ENCODE measurements around the gene DCAF17. TPM values are rescaled to one million over a fixed set of nuclear protein-coding genes. Genes with fewer than 3 reads are reported as not detected.
"Not testable (repeated sequence)": the region's sequence is repeated elsewhere in the genome, so short reads cannot be mapped to it uniquely, and the experiment has no call there.

The DCAF17 gene
- total RNA-seq, 2 experiments from 2014 or later = 13.0 to 14.3 TPM

DNA sequence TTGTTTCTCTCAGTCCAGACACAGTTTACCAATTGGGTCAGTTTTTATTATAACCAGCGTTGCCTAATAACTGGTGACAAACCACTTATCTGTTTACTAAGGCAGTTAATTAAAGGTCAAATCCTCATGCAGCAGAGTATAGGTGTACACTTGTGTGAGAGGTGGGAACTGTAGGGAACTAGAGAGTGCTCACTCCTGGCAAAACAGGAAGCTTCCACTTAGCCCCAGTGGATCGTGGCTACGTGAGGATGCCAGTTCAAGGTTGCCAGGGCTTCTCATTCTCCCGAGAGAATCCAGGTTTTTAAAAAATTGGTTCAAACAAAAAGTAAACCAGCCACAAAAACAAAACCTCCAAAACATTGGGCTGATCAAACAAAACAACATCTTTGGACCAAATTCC, 96.4 kb downstream of the DCAF17 start:
- no peaks in the 10 kb centered on the region for H3K36me3 Mint-ChIP-seq (ENCODE audit: low read depth)
- no peak for ATAC-seq (ENCODE audit: poor library complexity)
- H3K4me1 Mint-ChIP-seq (ENCODE audit: low read depth) = no peaks in the 10 kb centered on the region
- TF ChIP-seq, protein P1, sequence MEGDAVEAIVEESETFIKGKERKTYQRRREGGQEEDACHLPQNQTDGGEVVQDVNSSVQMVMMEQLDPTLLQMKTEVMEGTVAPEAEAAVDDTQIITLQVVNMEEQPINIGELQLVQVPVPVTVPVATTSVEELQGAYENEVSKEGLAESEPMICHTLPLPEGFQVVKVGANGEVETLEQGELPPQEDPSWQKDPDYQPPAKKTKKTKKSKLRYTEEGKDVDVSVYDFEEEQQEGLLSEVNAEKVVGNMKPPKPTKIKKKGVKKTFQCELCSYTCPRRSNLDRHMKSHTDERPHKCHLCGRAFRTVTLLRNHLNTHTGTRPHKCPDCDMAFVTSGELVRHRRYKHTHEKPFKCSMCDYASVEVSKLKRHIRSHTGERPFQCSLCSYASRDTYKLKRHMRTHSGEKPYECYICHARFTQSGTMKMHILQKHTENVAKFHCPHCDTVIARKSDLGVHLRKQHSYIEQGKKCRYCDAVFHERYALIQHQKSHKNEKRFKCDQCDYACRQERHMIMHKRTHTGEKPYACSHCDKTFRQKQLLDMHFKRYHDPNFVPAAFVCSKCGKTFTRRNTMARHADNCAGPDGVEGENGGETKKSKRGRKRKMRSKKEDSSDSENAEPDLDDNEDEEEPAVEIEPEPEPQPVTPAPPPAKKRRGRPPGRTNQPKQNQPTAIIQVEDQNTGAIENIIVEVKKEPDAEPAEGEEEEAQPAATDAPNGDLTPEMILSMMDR (IDR thresholded peaks at IDR 0.05) = no peak
- no peak overlapping the region for H3K4me3 Mint-ChIP-seq
- peaks cover 2% of the 10 kb centered on the region for H3K9me3 Mint-ChIP-seq
- Histone ChIP-seq H3K27me3 (ENCODE audit: control insufficient read depth in 1 of 2, insufficient read depth in 2 of 2, low read length in 2 of 2) (peaks cover 0 to 6% of the 10 kb centered on the region in 2 experiments), H3K4me1 (ENCODE audit: insufficient read depth, low read length) (no peaks in the 10 kb centered on the region), H3K27ac (ENCODE audit: low read depth in 1 of 2, low read length in 2 of 2) (no peak overlapping the region), H3K36me3 (ENCODE audit: insufficient read depth, low read length) (no peaks in the 10 kb centered on the region), H3K9me3 (ENCODE audit: control insufficient read depth in 1 of 2, insufficient read depth in 1 of 2, low read length in 2 of 2) (peaks cover 3 to 5% of the 10 kb centered on the region in 2 experiments), H3K4me3 (ENCODE audit: low read length) (no peak overlapping the region)
- ChIA-PET CTCF (no interaction called here), POLR2A (no interaction called here)
- H3K27ac Mint-ChIP-seq = no peak overlapping the region
- H3K27me3 Mint-ChIP-seq = peaks cover 37% of the 10 kb centered on the region
- intact Hi-C loops (cut with DNase I, micrococcal nuclease) = no loop called here
- DNase-seq = no peak

DNA sequence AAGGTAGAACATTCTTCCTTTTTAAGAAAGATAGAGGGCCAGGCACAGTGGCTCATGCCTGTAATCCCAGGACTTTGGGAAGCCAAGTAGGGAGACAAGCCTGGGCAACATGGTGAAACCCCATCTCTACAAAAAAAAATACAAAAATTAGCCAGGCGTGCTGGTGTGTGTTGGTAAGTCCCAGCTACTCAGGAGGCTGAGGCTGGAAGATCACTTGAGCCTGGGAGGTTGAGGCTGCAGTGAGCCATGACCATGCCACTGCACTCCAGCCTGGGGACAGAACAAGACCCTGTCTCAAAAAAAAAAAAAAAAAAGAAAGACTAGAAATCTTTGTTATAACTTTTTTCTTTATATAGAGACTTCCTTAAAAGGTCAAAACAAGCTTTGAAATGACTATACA, 96.8 kb downstream of the DCAF17 start:
- H3K27me3 Mint-ChIP-seq = peaks cover 35% of the 10 kb centered on the region
- CTCF ChIA-PET = not testable (repeated sequence)

DNA sequence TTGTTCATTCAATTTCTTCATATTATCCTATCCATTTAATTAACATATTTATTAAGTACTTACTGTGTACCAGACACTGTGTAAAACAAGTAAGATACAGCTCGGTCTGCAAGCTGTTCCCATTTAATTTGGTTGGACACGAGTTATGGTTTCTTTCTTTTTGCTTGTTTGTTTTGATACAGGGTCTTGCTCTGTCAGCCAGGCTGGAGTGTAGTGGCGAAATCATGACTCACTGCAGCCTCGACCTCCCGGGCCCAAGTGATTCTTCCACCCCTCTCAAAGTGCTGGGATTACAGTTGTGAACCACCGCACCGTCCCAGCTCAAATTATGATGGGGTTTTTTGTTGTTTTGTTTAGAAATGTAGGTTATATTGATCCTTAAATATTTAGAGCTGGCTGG, 97.3 kb downstream of the DCAF17 start:
- peaks cover 2% of the 10 kb centered on the region for H3K9me3 Mint-ChIP-seq
- no peak overlapping the region for H3K4me3 Mint-ChIP-seq
- CTCF ChIA-PET = no interaction called here
- no peak overlapping the region for H3K27ac Mint-ChIP-seq
- Histone ChIP-seq H3K4me3 (ENCODE audit: low read length) (no peak overlapping the region), H3K27me3 (ENCODE audit: control insufficient read depth in 1 of 2, insufficient read depth in 2 of 2, low read length in 2 of 2) (peaks cover 0 to 6% of the 10 kb centered on the region in 2 experiments), H3K4me1 (ENCODE audit: insufficient read depth, low read length) (no peaks in the 10 kb centered on the region), H3K36me3 (ENCODE audit: insufficient read depth, low read length) (no peaks in the 10 kb centered on the region), H3K27ac (ENCODE audit: low read depth in 1 of 2, low read length in 2 of 2) (no peak overlapping the region), H3K9me3 (ENCODE audit: control insufficient read depth in 1 of 2, insufficient read depth in 1 of 2, low read length in 2 of 2) (peaks cover 3 to 5% of the 10 kb centered on the region in 2 experiments)
- ATAC-seq (ENCODE audit: poor library complexity) (no peak), DNase-seq (peak in 2 of 14 experiments; percentile 3 to 12)
- intact Hi-C loops (cut with DNase I, micrococcal nuclease) = no loop called here
- TF ChIP-seq, protein P1 (IDR thresholded peaks at IDR 0.05) = no peak
- H3K4me1 Mint-ChIP-seq (ENCODE audit: low read depth) = no peaks in the 10 kb centered on the region
- POLR2A ChIA-PET = no interaction called here
- H3K27me3 Mint-ChIP-seq = peaks cover 35% of the 10 kb centered on the region
- H3K36me3 Mint-ChIP-seq (ENCODE audit: low read depth) = no peaks in the 10 kb centered on the region

More for the DNA sequence above, 96.8 kb downstream of the DCAF17 start:
- H3K4me1 ChIP-seq (ENCODE audit: insufficient read depth, low read length); H3K4me1 Mint-ChIP-seq (ENCODE audit: low read depth); DNase-seq; H3K27ac Mint-ChIP-seq; H3K4me3 ChIP-seq (ENCODE audit: low read length); H3K27me3 ChIP-seq (ENCODE audit: control insufficient read depth in 1 of 2, insufficient read depth in 2 of 2, low read length in 2 of 2); H3K27ac ChIP-seq (ENCODE audit: low read depth in 1 of 2, low read length in 2 of 2); H3K36me3 Mint-ChIP-seq (ENCODE audit: low read depth); H3K36me3 ChIP-seq (ENCODE audit: insufficient read depth, low read length); intact Hi-C loops (cut with DNase I, micrococcal nuclease); H3K9me3 Mint-ChIP-seq; H3K9me3 ChIP-seq (ENCODE audit: control insufficient read depth in 1 of 2, insufficient read depth in 1 of 2, low read length in 2 of 2); POLR2A ChIA-PET; H3K4me3 Mint-ChIP-seq; ATAC-seq (ENCODE audit: poor library complexity): not testable (repeated sequence)

DNA sequence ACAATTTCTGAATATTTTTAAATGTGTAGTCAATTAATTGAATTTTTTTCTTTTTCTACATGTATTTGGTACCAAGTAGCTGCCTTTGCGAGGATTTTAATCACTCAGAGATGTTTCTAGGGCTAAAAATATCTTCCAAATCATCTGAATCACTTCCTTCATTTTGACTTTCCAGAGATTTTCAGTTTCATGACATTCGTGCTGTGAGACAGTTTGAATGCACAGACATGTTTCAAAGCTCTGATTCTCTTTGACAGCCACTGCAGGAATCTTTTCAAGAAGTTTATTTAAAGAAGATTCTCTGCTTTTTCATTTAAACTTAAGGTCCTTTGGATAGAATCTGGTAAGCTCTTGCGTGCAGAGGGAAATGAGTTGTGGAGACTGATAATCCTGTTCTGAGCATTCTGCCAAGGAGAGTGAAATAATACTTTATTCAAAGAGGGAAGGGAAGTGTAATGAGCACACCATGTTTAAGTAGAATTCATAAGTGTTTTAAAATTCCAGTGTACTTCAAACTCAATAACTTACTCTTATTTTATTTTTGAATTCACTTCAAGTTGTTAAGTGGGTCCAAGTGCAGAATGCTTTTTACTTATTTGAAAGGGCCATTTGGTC, 97.9 kb downstream of the DCAF17 start:
- peaks cover 0 to 7% of the 10 kb centered on the region in 2 experiments for H3K27me3 ChIP-seq (ENCODE audit: control insufficient read depth in 1 of 2, insufficient read depth in 2 of 2, low read length in 2 of 2)
- no peak overlapping the region for H3K4me3 ChIP-seq (ENCODE audit: low read length)
- ChIA-PET CTCF (no interaction called here), POLR2A (no interaction called here)
- Mint-ChIP-seq H3K27ac (no peak overlapping the region), H3K27me3 (peaks cover 31% of the 10 kb centered on the region), H3K4me1 (ENCODE audit: low read depth) (no peaks in the 10 kb centered on the region), H3K9me3 (peaks cover 2% of the 10 kb centered on the region), H3K4me3 (no peak overlapping the region), H3K36me3 (ENCODE audit: low read depth) (no peaks in the 10 kb centered on the region)
- ATAC-seq (ENCODE audit: poor library complexity) (no peak), DNase-seq (no peak)
- no peaks in the 10 kb centered on the region for H3K4me1 ChIP-seq (ENCODE audit: insufficient read depth, low read length)
- H3K27ac ChIP-seq (ENCODE audit: low read depth in 1 of 2, low read length in 2 of 2) = no peak overlapping the region
- TF ChIP-seq, protein P1 (IDR thresholded peaks at IDR 0.05) = no peak
- intact Hi-C loops (cut with DNase I, micrococcal nuclease) = no loop called here
- peaks cover 3 to 5% of the 10 kb centered on the region in 2 experiments for H3K9me3 ChIP-seq (ENCODE audit: control insufficient read depth in 1 of 2, insufficient read depth in 1 of 2, low read length in 2 of 2)
- no peaks in the 10 kb centered on the region for H3K36me3 ChIP-seq (ENCODE audit: insufficient read depth, low read length)

Data from CD4-positive, alpha-beta T cell (primary cell).